PC-9 (cell line): ENCODE measurements around the gene CBY1. TPM values are rescaled to one million over a fixed set of nuclear protein-coding genes. Genes with fewer than 3 reads are reported as not detected.

ENCODE experiments used
- BruUV-seq: library from RNA; stranded (reverse); fragments of 400-500 nt; replicated peaks from 2 replicates; lab custom pipeline; 2021; lab: Mats Ljungman, UMichigan
- CTCF ChIA-PET: fragments of 300-600 bp; sonication (Branson Sonifier 250); formaldehyde crosslinking; loops from one replicate; lab custom pipeline; 2022; ENCODE audit warnings: antibody characterized with exemption; lab: Charles Lee
- POLR2A ChIA-PET: fragments of 300-600 bp; sonication (Branson Sonifier 250); formaldehyde crosslinking; loops from one replicate; lab custom pipeline; 2022; ENCODE audit warnings: antibody characterized with exemption; ENCODE audit not compliant: unreplicated experiment; lab: Charles Lee
- DNase-seq, 2 experiments: peaks; one replicate each; pipeline versions ENCODE4 v3.0.0 to v3.0.0-alpha.2; 2015 to 2022; ENCODE audit warnings: mixed read lengths in 1 of 2
- H2AFZ ChIP-seq: fragments of 200-600 bp; sonication (generic); 2 replicates; pipeline ENCODE4 v1.8.1; 2017; ENCODE audit warnings: antibody characterized with exemption
- H3F3A ChIP-seq: fragments of 200-600 bp; sonication (generic); 2 replicates; pipeline ENCODE4 v1.8.1; 2017; ENCODE audit warnings: antibody characterized with exemption, mild to moderate bottlenecking, low read depth; ENCODE audit not compliant: insufficient read depth
- H3K27ac ChIP-seq: fragments of 200-600 bp; sonication (generic); 2 replicates; pipeline ENCODE4 v1.6.1; 2016; ENCODE audit warnings: mixed run types
- H3K27me3 ChIP-seq: fragments of 200-600 bp; sonication (generic); 2 replicates; pipeline ENCODE4 v1.6.1; 2016; ENCODE audit warnings: low read depth, mixed run types; ENCODE audit not compliant: insufficient read depth
- H3K36me3 ChIP-seq: fragments of 200-600 bp; sonication (generic); 2 replicates; pipeline ENCODE4 v1.6.1; 2016; ENCODE audit warnings: low read depth, mixed run types
- H3K4me1 ChIP-seq: fragments of 200-600 bp; sonication (generic); replicated peaks from 2 replicates; pipeline ENCODE4 v1.6.1; 2016; ENCODE audit warnings: mixed run types; ENCODE audit not compliant: insufficient read depth
- H3K4me2 ChIP-seq: fragments of 200-600 bp; sonication (generic); 2 replicates; pipeline ENCODE4 v1.6.1; 2017; ENCODE audit warnings: mixed run types
- H3K4me3 ChIP-seq: fragments of 200-600 bp; sonication (generic); 2 replicates; pipeline ENCODE4 v1.6.1; 2016; ENCODE audit warnings: mixed run types
- H3K79me2 ChIP-seq: fragments of 200-600 bp; sonication (generic); 2 replicates; pipeline ENCODE4 v1.6.1; 2017; ENCODE audit warnings: low read depth, mixed run types
- H3K9me2 ChIP-seq: fragments of 200-600 bp; sonication (generic); 2 replicates; pipeline ENCODE4 v1.8.1; 2017; ENCODE audit warnings: mild to moderate bottlenecking; ENCODE audit not compliant: insufficient read depth
- H3K9me3 ChIP-seq: fragments of 200-600 bp; sonication (generic); 2 replicates; pipeline ENCODE4 v1.8.1; 2016; ENCODE audit warnings: low read depth; ENCODE audit not compliant: insufficient read depth
- H4K20me1 ChIP-seq: fragments of 200-600 bp; sonication (generic); 2 replicates; pipeline ENCODE4 v1.8.1; 2017; ENCODE audit not compliant: insufficient read depth
- CTCF ChIP-seq: fragments of 200-600 bp; sonication (generic); conservative IDR thresholded peaks from 2 replicates; pipeline ENCODE4 v1.6.1; 2017; ENCODE audit warnings: mixed run types, antibody characterized with exemption, mild to moderate bottlenecking, moderate library complexity
- EZH2 ChIP-seq: fragments of 200-600 bp; sonication (generic); IDR thresholded peaks from 2 replicates; pipeline ENCODE4 v1.8.0; 2017; ENCODE audit warnings: antibody characterized with exemption, low read depth
- intact Hi-C: fragments of 100-400 bp; cut with micrococcal nuclease; formaldehyde crosslinking; loops from one replicate; pipeline ENCODE4 v1.10.0; 2022; ENCODE audit not compliant: unreplicated experiment
- total RNA-seq: library from RNA; stranded (reverse); gene quantifications from 2 replicates; pipeline ENCODE4 v1.2.3, GENCODE V29; 2021

The CBY1 gene
- total RNA-seq, 1 experiment from 2014 or later, result 58.9 TPM

GRCh38 chr22:38705235-38706100 is 49.0 kb downstream of the CBY1 start, which contains the start of gene GTPBP1:
Gene GTPBP1 (plus strand): TSS chr22:38705944. CDS start chr22:38705956, 12 bp downstream.
- peak; percentile 99 to 100 for DNase-seq
- intact Hi-C loops, result loop anchor here (2.0 to 10.0 kb wide), 3 partner anchors 49 to 391 kb away; partner anchors contain the start of genes CSNK1E, DDX17 and SUN2
- CTCF ChIA-PET, result interaction anchor here (0.9 kb wide), 1 partner anchor 24 kb away, joined by 3 read pairs; the partner anchor contains the start of gene TOMM22

GRCh38 chr22:38706101-38706900 is 49.9 kb downstream of the CBY1 start:
- Histone ChIP-seq H3K79me2 (peaks cover 54% of the 10 kb centered on the region), H3K27me3 (no peaks in the 10 kb centered on the region), H3F3A (peaks cover 48% of the 10 kb centered on the region), H3K27ac (peak overlapping the region; percentile 88), H4K20me1 (peaks cover 22% of the 10 kb centered on the region), H3K9me2 (no peaks in the 10 kb centered on the region), H2AFZ (peak overlapping the region; percentile 69), H3K36me3 (peaks cover 24% of the 10 kb centered on the region), H3K9me3 (no peaks in the 10 kb centered on the region), H3K4me2 (peak overlapping the region; percentile 85), H3K4me1 (peaks cover 54% of the 10 kb centered on the region), H3K4me3 (peak overlapping the region; percentile 98)
- POLR2A ChIA-PET, result interaction anchor here (0.5 to 1.0 kb wide), 11 partner anchors 9 to 1641 kb away, joined by 3 to 22 read pairs (median 5); partner anchors contain the start of gene MIEF1
- CTCF ChIA-PET, result interaction anchor here (0.8 to 2.1 kb wide), 3 partner anchors 19 to 25 kb away, joined by 3 to 7 read pairs (median 3); partner anchors contain the start of gene TOMM22
- DNase-seq, result no peak
- intact Hi-C loops, result loop anchor here (10.0 kb wide), 2 partner anchors 202 to 392 kb away; partner anchors contain the start of genes CSNK1E and DDX17
- TF ChIP-seq CTCF (no peak), EZH2 (no peak)
- BruUV-seq, result no TSS peak

More at GRCh38 chr22:38705235-38706100, 49.0 kb downstream of the CBY1 start, which contains the start of gene GTPBP1:
- Histone ChIP-seq H4K20me1 (peaks cover 14% of the 10 kb centered on the region), H3K79me2 (peaks cover 46% of the 10 kb centered on the region), H3F3A (peaks cover 47% of the 10 kb centered on the region), H3K4me1 (peaks cover 46% of the 10 kb centered on the region), H3K4me2 (peak within 1 kb of the TSS; percentile 86), H2AFZ (peak within 1 kb of the TSS; percentile 77), H3K9me3 (no peaks in the 10 kb centered on the region), H3K36me3 (peaks cover 17% of the 10 kb centered on the region), H3K9me2 (no peaks in the 10 kb centered on the region), H3K27ac (peak within 1 kb of the TSS; percentile 88), H3K27me3 (no peaks in the 10 kb centered on the region), H3K4me3 (peak within 1 kb of the TSS; percentile 98)
- POLR2A ChIA-PET, result interaction anchor here (0.5 to 1.0 kb wide), 16 partner anchors 8 to 1777 kb away, joined by 3 to 22 read pairs (median 5); partner anchors contain the start of gene MIEF1
- BruUV-seq, result no TSS peak
- no peak for TF ChIP-seq EZH2
- no peak for TF ChIP-seq CTCF
